ENCODE results near the gene LRFN5.

The LRFN5 gene

DNA sequence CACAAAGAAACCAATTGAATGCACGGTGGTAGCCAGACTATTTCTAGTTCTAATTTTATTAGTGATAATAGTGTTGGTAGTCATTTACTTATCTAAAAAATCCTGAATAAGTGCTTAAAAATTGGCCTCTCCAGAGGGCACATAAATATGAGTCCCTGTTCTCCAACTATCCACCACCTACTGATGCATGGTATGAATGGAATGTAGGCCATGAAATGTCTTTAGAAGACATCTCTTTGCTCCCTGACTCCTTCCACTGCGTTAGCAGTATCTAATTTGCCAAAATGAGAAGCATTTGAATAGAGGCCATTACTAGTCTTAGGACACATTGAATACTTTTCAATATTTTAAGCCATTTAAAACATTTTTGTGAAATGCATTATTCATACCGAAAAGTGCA lies 261.7 kb downstream of the LRFN5 start:
- H3K4me1 ChIP-seq (ENCODE audit: insufficient read depth, low read length, severe bottlenecking) = no peaks in the 10 kb centered on the region
- H4K20me1 ChIP-seq (ENCODE audit: insufficient read depth, low read length) = no peaks in the 10 kb centered on the region
- no peak for TF ChIP-seq EZH2 (IDR thresholded peaks at IDR 0.05; ENCODE audit: borderline replicate concordance, low read length)
- TF ChIP-seq, protein P1, sequence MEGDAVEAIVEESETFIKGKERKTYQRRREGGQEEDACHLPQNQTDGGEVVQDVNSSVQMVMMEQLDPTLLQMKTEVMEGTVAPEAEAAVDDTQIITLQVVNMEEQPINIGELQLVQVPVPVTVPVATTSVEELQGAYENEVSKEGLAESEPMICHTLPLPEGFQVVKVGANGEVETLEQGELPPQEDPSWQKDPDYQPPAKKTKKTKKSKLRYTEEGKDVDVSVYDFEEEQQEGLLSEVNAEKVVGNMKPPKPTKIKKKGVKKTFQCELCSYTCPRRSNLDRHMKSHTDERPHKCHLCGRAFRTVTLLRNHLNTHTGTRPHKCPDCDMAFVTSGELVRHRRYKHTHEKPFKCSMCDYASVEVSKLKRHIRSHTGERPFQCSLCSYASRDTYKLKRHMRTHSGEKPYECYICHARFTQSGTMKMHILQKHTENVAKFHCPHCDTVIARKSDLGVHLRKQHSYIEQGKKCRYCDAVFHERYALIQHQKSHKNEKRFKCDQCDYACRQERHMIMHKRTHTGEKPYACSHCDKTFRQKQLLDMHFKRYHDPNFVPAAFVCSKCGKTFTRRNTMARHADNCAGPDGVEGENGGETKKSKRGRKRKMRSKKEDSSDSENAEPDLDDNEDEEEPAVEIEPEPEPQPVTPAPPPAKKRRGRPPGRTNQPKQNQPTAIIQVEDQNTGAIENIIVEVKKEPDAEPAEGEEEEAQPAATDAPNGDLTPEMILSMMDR (IDR thresholded peaks at IDR 0.05; ENCODE audit: low read length) = no peak
- H3F3A ChIP-seq (ENCODE audit: insufficient read depth, low read length) = no peaks in the 10 kb centered on the region
- no peak overlapping the region for H3K4me3 ChIP-seq (ENCODE audit: low read depth, low read length, poor library complexity, severe bottlenecking)
- no peaks in the 10 kb centered on the region for H3K36me3 ChIP-seq (ENCODE audit: insufficient read depth, low read length)
- no peak overlapping the region for H3K27ac ChIP-seq (ENCODE audit: low read depth, low read length, poor library complexity, severe bottlenecking)
- H3K9ac ChIP-seq (ENCODE audit: low read length) = no peak overlapping the region
- no peaks in the 10 kb centered on the region for H3K9me2 ChIP-seq (ENCODE audit: low read depth, low read length)
- H2AFZ ChIP-seq (ENCODE audit: low read length) = no peak overlapping the region
- no peaks in the 10 kb centered on the region for H3K79me2 ChIP-seq (ENCODE audit: insufficient read depth, low read length)
- H3K4me2 ChIP-seq (ENCODE audit: low read length) = no peak overlapping the region
- H3K27me3 ChIP-seq (ENCODE audit: insufficient read depth, low read length) = no peaks in the 10 kb centered on the region
- no peaks in the 10 kb centered on the region for H3K9me3 ChIP-seq (ENCODE audit: low read length)

DNA sequence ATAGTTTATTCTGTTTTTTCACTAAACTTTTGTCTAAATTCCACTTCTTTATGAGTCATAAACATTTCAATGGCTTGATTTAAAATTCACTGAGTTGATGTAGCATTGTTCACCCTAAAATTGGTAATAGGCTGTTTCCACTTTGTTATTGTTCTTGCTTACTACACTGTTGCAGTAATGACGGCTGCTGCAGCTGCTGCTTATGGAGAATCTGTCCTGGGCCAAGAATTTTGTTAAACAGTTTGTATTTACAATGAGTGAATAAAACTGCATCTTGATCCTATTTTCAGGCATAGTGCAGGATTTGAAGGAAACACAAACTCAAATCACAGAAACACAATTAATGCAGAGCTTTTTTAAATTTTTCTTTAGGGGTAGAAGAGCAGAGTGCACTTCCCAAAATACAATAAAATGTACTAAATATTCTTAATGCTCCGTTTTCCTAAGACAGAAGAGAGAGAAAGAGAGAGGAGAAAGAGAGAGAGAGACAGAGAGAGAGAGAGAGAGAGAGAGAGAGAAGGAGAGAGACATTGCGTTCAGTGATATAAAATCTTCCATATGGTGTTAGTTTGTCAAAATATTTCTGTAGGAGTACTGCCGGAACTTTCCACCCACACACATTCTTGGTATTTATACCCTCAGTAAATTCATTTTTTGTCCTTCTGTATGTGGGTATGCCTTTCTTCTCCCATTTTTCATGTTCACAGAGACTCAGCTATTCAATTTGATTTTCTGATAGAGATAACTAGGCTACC lies 266.4 kb downstream of the LRFN5 start:
- H3K4me3 ChIP-seq (ENCODE audit: low read depth, low read length, poor library complexity, severe bottlenecking) = no peak overlapping the region
- TF ChIP-seq, protein P1 (IDR thresholded peaks at IDR 0.05; ENCODE audit: low read length) = no peak
- no peak for TF ChIP-seq EZH2 (IDR thresholded peaks at IDR 0.05; ENCODE audit: borderline replicate concordance, low read length)
- H2AFZ ChIP-seq (ENCODE audit: low read length) = no peak overlapping the region
- H3K79me2 ChIP-seq (ENCODE audit: insufficient read depth, low read length) = no peaks in the 10 kb centered on the region
- no peaks in the 10 kb centered on the region for H3K9me3 ChIP-seq (ENCODE audit: low read length)
- no peak overlapping the region for H3K4me2 ChIP-seq (ENCODE audit: low read length)
- no peaks in the 10 kb centered on the region for H3F3A ChIP-seq (ENCODE audit: insufficient read depth, low read length)
- H3K27me3 ChIP-seq (ENCODE audit: insufficient read depth, low read length) = no peaks in the 10 kb centered on the region
- H4K20me1 ChIP-seq (ENCODE audit: insufficient read depth, low read length) = no peaks in the 10 kb centered on the region
- no peaks in the 10 kb centered on the region for H3K36me3 ChIP-seq (ENCODE audit: insufficient read depth, low read length)
- H3K27ac ChIP-seq (ENCODE audit: low read depth, low read length, poor library complexity, severe bottlenecking) = no peak overlapping the region
- H3K4me1 ChIP-seq (ENCODE audit: insufficient read depth, low read length, severe bottlenecking) = no peaks in the 10 kb centered on the region
- no peak overlapping the region for H3K9ac ChIP-seq (ENCODE audit: low read length)
- no peaks in the 10 kb centered on the region for H3K9me2 ChIP-seq (ENCODE audit: low read depth, low read length)

DNA sequence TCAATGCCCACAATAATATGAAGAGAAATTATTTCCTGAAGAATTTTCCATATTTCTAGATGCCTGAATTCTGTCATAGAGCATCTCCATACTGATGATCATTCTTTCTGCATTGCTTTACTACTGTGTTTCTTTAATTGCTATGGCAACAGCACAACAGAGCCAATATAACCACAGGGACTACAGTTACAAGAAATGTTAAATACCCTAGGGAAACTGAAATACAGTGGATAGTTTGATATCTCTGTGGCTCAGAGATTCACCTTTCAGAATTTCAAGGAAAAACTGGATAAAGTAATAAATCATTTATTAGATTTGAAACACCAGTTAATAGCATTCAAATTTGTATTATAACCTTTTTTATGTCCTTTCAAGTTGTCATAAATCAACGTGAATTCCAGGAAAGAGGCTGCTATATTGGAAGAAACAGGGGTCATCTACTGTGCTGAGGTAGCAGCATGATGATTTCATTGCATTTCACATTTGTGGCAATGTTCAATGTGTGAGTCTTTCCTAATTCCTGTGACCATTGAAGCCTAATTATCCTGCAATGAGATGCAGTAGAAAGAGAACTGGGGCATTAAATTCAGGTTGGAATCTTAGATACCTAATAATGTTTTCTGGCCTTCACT lies 267.1 kb downstream of the LRFN5 start:
- Histone ChIP-seq H2AFZ (ENCODE audit: low read length) (no peak overlapping the region), H4K20me1 (ENCODE audit: insufficient read depth, low read length) (no peaks in the 10 kb centered on the region), H3K36me3 (ENCODE audit: insufficient read depth, low read length) (no peaks in the 10 kb centered on the region), H3K9ac (ENCODE audit: low read length) (no peak overlapping the region), H3K79me2 (ENCODE audit: insufficient read depth, low read length) (no peaks in the 10 kb centered on the region), H3K27ac (ENCODE audit: low read depth, low read length, poor library complexity, severe bottlenecking) (no peak overlapping the region), H3K4me1 (ENCODE audit: insufficient read depth, low read length, severe bottlenecking) (no peaks in the 10 kb centered on the region), H3K9me2 (ENCODE audit: low read depth, low read length) (no peaks in the 10 kb centered on the region), H3K4me3 (ENCODE audit: low read depth, low read length, poor library complexity, severe bottlenecking) (no peak overlapping the region), H3K9me3 (ENCODE audit: low read length) (no peaks in the 10 kb centered on the region), H3F3A (ENCODE audit: insufficient read depth, low read length) (no peaks in the 10 kb centered on the region), H3K27me3 (ENCODE audit: insufficient read depth, low read length) (no peaks in the 10 kb centered on the region), H3K4me2 (ENCODE audit: low read length) (no peak overlapping the region)
- TF ChIP-seq, protein P1 (IDR thresholded peaks at IDR 0.05; ENCODE audit: low read length) = no peak
- no peak for TF ChIP-seq EZH2 (IDR thresholded peaks at IDR 0.05; ENCODE audit: borderline replicate concordance, low read length)

All from OCI-LY1 (cell line).